ENCODE data around the gene DMXL2. TPM values are rescaled to one million over a fixed set of nuclear protein-coding genes. Genes with fewer than 3 reads are reported as not detected.

Gene DMXL2
- total RNA-seq, 2 donors from 2014 or later: 21.7 to 33.4 TPM

- Histone ChIP-seq H3K9ac (ENCODE audit: low read depth in 2 of 2, low read length in 2 of 2) (no peak overlapping the region), H3K4me1 (no peaks in the 10 kb centered on the region), H3K27me3 (no peaks in the 10 kb centered on the region), H3K9me3 (no peaks in the 10 kb centered on the region), H3K4me3 (no peak overlapping the region), H3K36me3 (no peaks in the 10 kb centered on the region), H3K27ac (no peak overlapping the region)
- intact Hi-C loops (cut with DNase I): no loop called here
- TF ChIP-seq, protein P1, sequence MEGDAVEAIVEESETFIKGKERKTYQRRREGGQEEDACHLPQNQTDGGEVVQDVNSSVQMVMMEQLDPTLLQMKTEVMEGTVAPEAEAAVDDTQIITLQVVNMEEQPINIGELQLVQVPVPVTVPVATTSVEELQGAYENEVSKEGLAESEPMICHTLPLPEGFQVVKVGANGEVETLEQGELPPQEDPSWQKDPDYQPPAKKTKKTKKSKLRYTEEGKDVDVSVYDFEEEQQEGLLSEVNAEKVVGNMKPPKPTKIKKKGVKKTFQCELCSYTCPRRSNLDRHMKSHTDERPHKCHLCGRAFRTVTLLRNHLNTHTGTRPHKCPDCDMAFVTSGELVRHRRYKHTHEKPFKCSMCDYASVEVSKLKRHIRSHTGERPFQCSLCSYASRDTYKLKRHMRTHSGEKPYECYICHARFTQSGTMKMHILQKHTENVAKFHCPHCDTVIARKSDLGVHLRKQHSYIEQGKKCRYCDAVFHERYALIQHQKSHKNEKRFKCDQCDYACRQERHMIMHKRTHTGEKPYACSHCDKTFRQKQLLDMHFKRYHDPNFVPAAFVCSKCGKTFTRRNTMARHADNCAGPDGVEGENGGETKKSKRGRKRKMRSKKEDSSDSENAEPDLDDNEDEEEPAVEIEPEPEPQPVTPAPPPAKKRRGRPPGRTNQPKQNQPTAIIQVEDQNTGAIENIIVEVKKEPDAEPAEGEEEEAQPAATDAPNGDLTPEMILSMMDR (IDR thresholded peaks at IDR 0.05): no peak
- no peak for DNase-seq
Observed at GRCh38 chr15:51550841-51551240, 71.7 kb downstream of the DMXL2 start.

DNA sequence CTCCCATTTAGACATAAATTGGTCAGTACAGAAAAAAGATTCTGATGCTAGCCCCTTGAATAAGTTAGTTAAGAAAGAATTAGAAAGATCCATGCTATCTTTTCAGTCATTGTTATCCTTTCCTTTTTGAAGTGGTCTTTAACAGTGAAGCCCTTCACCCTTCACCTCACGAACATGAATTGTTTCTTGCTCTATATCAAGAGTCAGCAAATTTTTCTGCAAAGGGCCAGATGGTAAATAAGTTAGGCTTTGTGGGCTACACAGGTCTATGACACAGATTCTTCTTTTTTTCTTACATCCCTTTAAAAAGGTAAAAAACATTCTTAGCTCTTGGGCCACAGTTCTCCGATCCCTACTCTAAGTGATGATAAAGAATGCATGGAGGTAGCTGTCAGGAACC, 74.9 kb downstream of the DMXL2 start:
- TF ChIP-seq, protein P1 (IDR thresholded peaks at IDR 0.05): no peak
- intact Hi-C loops (cut with DNase I): no loop called here
- no peaks in the 10 kb centered on the region for H3K9me3 ChIP-seq

GRCh38 chr15:51536965-51537574, 85.5 kb downstream of the DMXL2 start:
- Histone ChIP-seq H3K4me3 (no peak overlapping the region), H3K27me3 (no peaks in the 10 kb centered on the region), H3K27ac (no peak overlapping the region), H3K4me1 (no peaks in the 10 kb centered on the region), H3K9ac (ENCODE audit: low read depth in 2 of 2, low read length in 2 of 2) (no peak overlapping the region), H3K36me3 (no peaks in the 10 kb centered on the region), H3K9me3 (no peaks in the 10 kb centered on the region)
- intact Hi-C loops (cut with DNase I): no loop called here
- TF ChIP-seq, protein P1 (IDR thresholded peaks at IDR 0.05): peak; percentile 38
- no peak for DNase-seq

More for the DNA sequence above, 74.9 kb downstream of the DMXL2 start:
- no peaks in the 10 kb centered on the region for H3K27me3 ChIP-seq
- no peak overlapping the region for H3K27ac ChIP-seq
- no peak overlapping the region for H3K4me3 ChIP-seq
- H3K4me1 ChIP-seq: no peaks in the 10 kb centered on the region
- H3K36me3 ChIP-seq: no peaks in the 10 kb centered on the region
- no peak overlapping the region for H3K9ac ChIP-seq (ENCODE audit: low read depth in 2 of 2, low read length in 2 of 2)
- DNase-seq: no peak

DNA sequence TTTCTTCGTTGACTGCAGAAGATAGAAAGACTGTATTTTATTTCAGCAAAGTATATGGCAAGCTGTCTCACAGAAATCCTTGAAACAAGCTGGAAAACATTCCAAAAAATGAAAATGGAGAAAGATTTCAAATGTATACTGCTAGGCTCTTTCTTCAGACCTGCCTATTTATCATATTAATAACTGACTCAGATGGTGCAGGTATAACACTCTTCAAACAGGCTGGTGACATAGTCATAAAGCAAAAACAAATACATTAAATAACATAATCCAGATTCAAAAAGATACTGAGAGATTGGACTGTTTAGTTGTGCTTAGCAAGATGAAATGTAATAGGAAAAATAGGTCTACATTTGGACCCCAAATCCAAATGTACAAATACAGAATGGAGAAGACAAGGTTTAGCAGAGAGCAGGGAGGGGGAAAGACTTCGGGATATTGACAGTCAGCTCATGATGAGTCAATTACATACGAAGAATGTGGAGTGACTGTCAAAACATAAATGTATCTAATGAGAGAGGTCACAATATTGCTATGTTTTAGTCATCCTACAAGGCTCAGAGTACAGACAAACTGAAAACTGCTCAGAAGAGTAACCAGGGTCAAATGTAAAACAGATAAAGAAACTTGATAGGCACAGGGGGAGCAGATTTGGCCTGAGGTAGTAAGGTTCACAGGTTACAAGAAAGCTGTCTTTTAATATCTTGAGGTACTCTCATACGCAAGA, 88.7 kb downstream of the DMXL2 start:
- H3K9me3 ChIP-seq: no peaks in the 10 kb centered on the region
- TF ChIP-seq, protein P1 (IDR thresholded peaks at IDR 0.05): no peak
- H3K4me3 ChIP-seq: no peak overlapping the region
- no peaks in the 10 kb centered on the region for H3K36me3 ChIP-seq
- H3K27ac ChIP-seq: no peak overlapping the region
- no peaks in the 10 kb centered on the region for H3K4me1 ChIP-seq
- DNase-seq: no peak
- no peak overlapping the region for H3K9ac ChIP-seq (ENCODE audit: low read depth in 2 of 2, low read length in 2 of 2)
- no peaks in the 10 kb centered on the region for H3K27me3 ChIP-seq
- intact Hi-C loops (cut with DNase I): no loop called here

DNA sequence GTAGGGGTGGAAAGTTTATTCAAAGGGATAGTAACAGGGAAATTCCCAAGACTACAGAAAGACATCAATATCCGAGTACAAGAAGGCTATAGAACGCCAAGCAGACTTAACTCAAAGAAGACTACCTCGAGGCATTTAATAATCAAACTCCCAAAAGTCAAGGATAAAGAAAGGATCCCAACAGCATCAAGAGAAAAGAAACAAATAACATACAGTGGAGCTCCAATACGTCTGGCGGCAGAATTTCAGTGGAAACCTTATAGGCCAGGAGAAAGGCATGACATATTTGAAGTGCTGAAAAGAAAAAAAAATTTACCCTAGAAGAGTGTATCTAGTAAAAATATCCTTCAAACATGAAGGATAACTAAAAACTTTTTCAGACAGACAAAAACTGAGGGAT, 95.6 kb downstream of the DMXL2 start:
- TF ChIP-seq, protein P1 (IDR thresholded peaks at IDR 0.05): no peak
- no peak for DNase-seq
- H3K27ac ChIP-seq: no peak overlapping the region

More for the DNA sequence above, 95.6 kb downstream of the DMXL2 start:
- H3K4me1 ChIP-seq: no peaks in the 10 kb centered on the region
- H3K4me3 ChIP-seq: no peak overlapping the region
- no peaks in the 10 kb centered on the region for H3K36me3 ChIP-seq
- no peak overlapping the region for H3K9ac ChIP-seq (ENCODE audit: low read depth in 2 of 2, low read length in 2 of 2)
- no peaks in the 10 kb centered on the region for H3K9me3 ChIP-seq
- intact Hi-C loops (cut with DNase I): no loop called here
- H3K27me3 ChIP-seq: no peaks in the 10 kb centered on the region
